Prostate gland (tissue), 2 donors: Measurements from ENCODE around the gene ADGRB3.

Experiments used
- CTCF ChIP-seq, 4 experiments: fragments of 200-600 bp in 2 of 4; fragments of 450-650 bp in 2 of 4; sonication (generic) in 2 of 4; IDR thresholded peaks; 1 replicate in 3 of 4; 2 replicates in 1 of 4; pipeline ENCODE4 v1.5.1; 2016 to 2019; ENCODE audit warnings: antibody characterized with exemption in 4 of 4, mild to moderate bottlenecking in 2 of 4, moderate library complexity in 2 of 4
- POLR2A ChIP-seq: fragments of 450-650 bp; IDR thresholded peaks from one replicate; pipeline ENCODE4 v1.6.1; 2016; ENCODE audit warnings: antibody characterized with exemption, mild to moderate bottlenecking

- no peak for TF ChIP-seq CTCF (IDR thresholded peaks at IDR 0.05)
- no peak for TF ChIP-seq POLR2A
These were observed 546.9 kb downstream of the ADGRB3 start for GRCh38 chr6:69181964-69182363.
